ENCODE measurements around the gene NDUFA8.

NDUFA8 gene

GRCh38 chr9:122133984-122134535 is 25.5 kb downstream of the NDUFA8 start:
- H3K4me3 Mint-ChIP-seq: no peak overlapping the region
- H3K9me3 Mint-ChIP-seq: no peaks in the 10 kb centered on the region
- no peaks in the 10 kb centered on the region for H3K4me1 Mint-ChIP-seq
- H3K27me3 Mint-ChIP-seq (ENCODE audit: low read depth): peaks cover 73% of the 10 kb centered on the region
- no peak overlapping the region for H3K27ac Mint-ChIP-seq
- no peaks in the 10 kb centered on the region for H3K36me3 Mint-ChIP-seq (ENCODE audit: low read depth)
- TF ChIP-seq CTCF (IDR thresholded peaks at IDR 0.05; ENCODE audit: unreplicated experiment in 3 of 3): no peak

- no peak for TF ChIP-seq CTCF (IDR thresholded peaks at IDR 0.05; ENCODE audit: unreplicated experiment in 3 of 3)
- no peaks in the 10 kb centered on the region for H3K36me3 Mint-ChIP-seq (ENCODE audit: low read depth)
- peaks cover 79% of the 10 kb centered on the region for H3K27me3 Mint-ChIP-seq (ENCODE audit: low read depth)
- no peak overlapping the region for H3K27ac Mint-ChIP-seq
- H3K9me3 Mint-ChIP-seq: no peaks in the 10 kb centered on the region
- no peaks in the 10 kb centered on the region for H3K4me1 Mint-ChIP-seq
- H3K4me3 Mint-ChIP-seq: no peak overlapping the region
These were observed 26.2 kb downstream of the NDUFA8 start for GRCh38 chr9:122133263-122133983.

DNA sequence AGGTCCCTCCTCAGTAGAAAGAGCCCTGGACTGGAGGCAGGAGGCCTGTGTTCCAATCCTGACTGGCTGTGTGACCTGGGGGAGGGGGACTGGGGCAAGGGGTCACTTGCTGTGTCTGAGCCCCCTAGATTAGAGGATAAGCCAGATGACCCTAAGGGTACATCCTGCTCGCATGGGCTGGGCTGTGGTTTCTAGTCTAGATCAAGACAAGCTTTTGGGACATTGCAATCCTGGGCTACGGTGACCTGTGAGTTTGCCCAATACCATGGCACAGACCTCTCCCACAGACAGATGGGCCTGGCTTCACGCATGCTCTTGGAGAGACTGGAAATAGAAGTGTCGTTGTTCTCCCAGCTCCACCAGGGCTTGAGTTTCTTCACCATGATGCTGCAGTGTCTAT is 27.0 kb downstream of the NDUFA8 start:
- Mint-ChIP-seq H3K27ac (no peak overlapping the region), H3K36me3 (ENCODE audit: low read depth) (no peaks in the 10 kb centered on the region), H3K4me3 (no peak overlapping the region), H3K4me1 (no peaks in the 10 kb centered on the region), H3K27me3 (ENCODE audit: low read depth) (peaks cover 81% of the 10 kb centered on the region), H3K9me3 (no peaks in the 10 kb centered on the region)
- TF ChIP-seq CTCF (IDR thresholded peaks at IDR 0.05; ENCODE audit: unreplicated experiment in 3 of 3): no peak

- H3K27ac Mint-ChIP-seq: no peak overlapping the region
- H3K4me3 Mint-ChIP-seq: no peak overlapping the region
- peaks cover 84% of the 10 kb centered on the region for H3K27me3 Mint-ChIP-seq (ENCODE audit: low read depth)
- peaks cover 2% of the 10 kb centered on the region for H3K4me1 Mint-ChIP-seq
- H3K9me3 Mint-ChIP-seq: no peaks in the 10 kb centered on the region
- no peak for TF ChIP-seq CTCF (IDR thresholded peaks at IDR 0.05; ENCODE audit: unreplicated experiment in 3 of 3)
- H3K36me3 Mint-ChIP-seq (ENCODE audit: low read depth): no peaks in the 10 kb centered on the region
These were observed 28.1 kb downstream of the NDUFA8 start for GRCh38 chr9:122131401-122132001.

GRCh38 chr9:122130837-122131236 is 28.7 kb downstream of the NDUFA8 start:
- no peak for TF ChIP-seq CTCF (IDR thresholded peaks at IDR 0.05; ENCODE audit: unreplicated experiment in 3 of 3)
- H3K9me3 Mint-ChIP-seq: no peaks in the 10 kb centered on the region
- no peaks in the 10 kb centered on the region for H3K36me3 Mint-ChIP-seq (ENCODE audit: low read depth)
- no peak overlapping the region for H3K27ac Mint-ChIP-seq
- no peak overlapping the region for H3K4me3 Mint-ChIP-seq
- H3K4me1 Mint-ChIP-seq: peaks cover 7% of the 10 kb centered on the region
- H3K27me3 Mint-ChIP-seq (ENCODE audit: low read depth): peaks cover 87% of the 10 kb centered on the region

All from nephron (organoid).